ENCODE data around the gene TCF12. TPM values are rescaled to one million over a fixed set of nuclear protein-coding genes. Genes with fewer than 3 reads are reported as not detected.

The TCF12 gene
- total RNA-seq, 1 experiment from 2014 or later: 189 TPM

GRCh38 chr15:56919609-56920366 is 1.3 kb downstream of the TCF12 start:
- Histone ChIP-seq H4K20me1 (ENCODE audit: insufficient read depth, low read depth, low read length) (no peaks in the 10 kb centered on the region), H3K79me2 (ENCODE audit: low read length) (peaks cover 58% of the 10 kb centered on the region), H3K9me2 (replicated peaks; ENCODE audit: insufficient read depth, low read length) (no peaks in the 10 kb centered on the region), H3K27ac (ENCODE audit: low read length) (peak overlapping the region; percentile 64), H3K4me2 (ENCODE audit: low read depth, low read length, poor library complexity, severe bottlenecking) (peak overlapping the region; percentile 82), H3K4me1 (ENCODE audit: low read length) (peaks cover 50% of the 10 kb centered on the region), H3K9ac (ENCODE audit: low read length) (peak overlapping the region; percentile 94), H3K9me3 (ENCODE audit: low read length) (no peaks in the 10 kb centered on the region), H3K36me3 (ENCODE audit: insufficient read depth, low read length) (peaks cover 28% of the 10 kb centered on the region), H3K4me3 (ENCODE audit: low read length) (peak overlapping the region; percentile 87), H3K27me3 (ENCODE audit: low read length) (no peaks in the 10 kb centered on the region), H2AFZ (ENCODE audit: low read length) (no peak overlapping the region)
- peak; percentile 68 for DNase-seq

DNA sequence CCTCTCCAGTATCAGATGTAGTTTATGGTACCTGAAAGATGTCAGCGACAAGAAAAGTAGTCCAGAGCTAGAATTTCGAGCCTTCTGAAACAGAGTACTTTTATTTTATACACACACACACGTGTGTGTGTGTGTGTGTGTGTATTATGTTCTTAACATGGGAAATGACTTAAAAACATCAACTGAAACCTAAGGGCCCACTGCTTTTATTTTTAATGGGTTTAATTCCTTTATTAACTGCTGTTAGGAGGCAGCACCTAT is 1.9 kb downstream of the TCF12 start:
- no peaks in the 10 kb centered on the region for H3K27me3 ChIP-seq (ENCODE audit: low read length)
- H3K79me2 ChIP-seq (ENCODE audit: low read length): peaks cover 61% of the 10 kb centered on the region
- H3K9me3 ChIP-seq (ENCODE audit: low read length): no peaks in the 10 kb centered on the region
- peaks cover 30% of the 10 kb centered on the region for H3K36me3 ChIP-seq (ENCODE audit: insufficient read depth, low read length)
- peaks cover 51% of the 10 kb centered on the region for H3K4me1 ChIP-seq (ENCODE audit: low read length)
- peak overlapping the region; percentile 82 for H3K4me2 ChIP-seq (ENCODE audit: low read depth, low read length, poor library complexity, severe bottlenecking)
- H3K9ac ChIP-seq (ENCODE audit: low read length): peak overlapping the region; percentile 94
- H3K27ac ChIP-seq (ENCODE audit: low read length): peak overlapping the region; percentile 64
- no peaks in the 10 kb centered on the region for H3K9me2 ChIP-seq (replicated peaks; ENCODE audit: insufficient read depth, low read length)
- H2AFZ ChIP-seq (ENCODE audit: low read length): no peak overlapping the region
- no peaks in the 10 kb centered on the region for H4K20me1 ChIP-seq (ENCODE audit: insufficient read depth, low read depth, low read length)
- DNase-seq: peak; percentile 75
- H3K4me3 ChIP-seq (ENCODE audit: low read length): peak overlapping the region; percentile 87

DNA sequence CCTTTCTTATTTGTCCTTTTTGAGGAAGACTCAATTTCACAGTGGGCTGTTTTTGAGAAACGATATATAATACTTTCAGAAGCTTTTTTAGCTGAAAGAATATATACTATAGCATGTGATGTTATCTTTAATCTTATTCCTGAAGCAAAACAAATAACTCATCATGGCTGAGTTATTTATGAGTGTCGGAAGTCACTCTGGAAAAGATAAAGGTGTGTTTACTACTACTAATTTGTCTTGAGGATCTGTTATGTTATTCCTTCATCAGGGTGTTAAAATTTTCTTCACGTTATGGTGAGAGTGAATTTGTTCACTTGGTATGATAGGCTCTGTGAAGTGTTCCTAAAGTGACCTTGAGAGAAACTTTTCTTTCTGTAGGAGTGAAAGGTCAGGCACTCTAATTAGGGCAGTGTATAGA is 4.7 kb downstream of the TCF12 start:
- Histone ChIP-seq H3K4me1 (ENCODE audit: low read length) (peaks cover 68% of the 10 kb centered on the region), H2AFZ (ENCODE audit: low read length) (no peak overlapping the region), H3K9ac (ENCODE audit: low read length) (no peak overlapping the region), H3K36me3 (ENCODE audit: insufficient read depth, low read length) (peaks cover 53% of the 10 kb centered on the region), H3K79me2 (ENCODE audit: low read length) (peaks cover 90% of the 10 kb centered on the region), H3K4me3 (ENCODE audit: low read length) (no peak overlapping the region), H3K27ac (ENCODE audit: low read length) (no peak overlapping the region), H3K4me2 (ENCODE audit: low read depth, low read length, poor library complexity, severe bottlenecking) (peak overlapping the region; percentile 34), H3K27me3 (ENCODE audit: low read length) (no peaks in the 10 kb centered on the region), H3K9me2 (replicated peaks; ENCODE audit: insufficient read depth, low read length) (no peaks in the 10 kb centered on the region), H4K20me1 (ENCODE audit: insufficient read depth, low read depth, low read length) (no peaks in the 10 kb centered on the region), H3K9me3 (ENCODE audit: low read length) (no peaks in the 10 kb centered on the region)
- no peak for DNase-seq

- Histone ChIP-seq H3K9me2 (replicated peaks; ENCODE audit: insufficient read depth, low read length) (no peaks in the 10 kb centered on the region), H4K20me1 (ENCODE audit: insufficient read depth, low read depth, low read length) (no peaks in the 10 kb centered on the region), H3K79me2 (ENCODE audit: low read length) (peaks cover 97% of the 10 kb centered on the region)
These were observed 9.4 kb downstream of the TCF12 start for GRCh38 chr15:56927816-56928215.

GRCh38 chr15:56929399-56929798 is 11.0 kb downstream of the TCF12 start:
- Histone ChIP-seq H3K27me3 (ENCODE audit: low read length) (no peaks in the 10 kb centered on the region), H3K36me3 (ENCODE audit: insufficient read depth, low read length) (peaks cover 69% of the 10 kb centered on the region), H4K20me1 (ENCODE audit: insufficient read depth, low read depth, low read length) (no peaks in the 10 kb centered on the region), H3K4me1 (ENCODE audit: low read length) (peaks cover 68% of the 10 kb centered on the region), H2AFZ (ENCODE audit: low read length) (no peak overlapping the region), H3K4me3 (ENCODE audit: low read length) (no peak overlapping the region), H3K9me3 (ENCODE audit: low read length) (no peaks in the 10 kb centered on the region), H3K4me2 (ENCODE audit: low read depth, low read length, poor library complexity, severe bottlenecking) (no peak overlapping the region), H3K9ac (ENCODE audit: low read length) (no peak overlapping the region), H3K9me2 (replicated peaks; ENCODE audit: insufficient read depth, low read length) (no peaks in the 10 kb centered on the region), H3K79me2 (ENCODE audit: low read length) (peaks cover 96% of the 10 kb centered on the region), H3K27ac (ENCODE audit: low read length) (peak overlapping the region; percentile 29; the same call in 1 of the 2 replicates)
- no peak for DNase-seq

More at GRCh38 chr15:56927816-56928215, 9.4 kb downstream of the TCF12 start:
- Histone ChIP-seq H3K36me3 (ENCODE audit: insufficient read depth, low read length) (peaks cover 75% of the 10 kb centered on the region), H2AFZ (ENCODE audit: low read length) (no peak overlapping the region), H3K9ac (ENCODE audit: low read length) (no peak overlapping the region), H3K27me3 (ENCODE audit: low read length) (no peaks in the 10 kb centered on the region), H3K4me1 (ENCODE audit: low read length) (peaks cover 84% of the 10 kb centered on the region), H3K9me3 (ENCODE audit: low read length) (no peaks in the 10 kb centered on the region), H3K27ac (ENCODE audit: low read length) (no peak overlapping the region), H3K4me2 (ENCODE audit: low read depth, low read length, poor library complexity, severe bottlenecking) (no peak overlapping the region), H3K4me3 (ENCODE audit: low read length) (no peak overlapping the region)
- DNase-seq: no peak

GRCh38 chr15:56929933-56930332 is 11.5 kb downstream of the TCF12 start:
- H2AFZ ChIP-seq (ENCODE audit: low read length): no peak overlapping the region
- H3K4me3 ChIP-seq (ENCODE audit: low read length): no peak overlapping the region
- H3K9me2 ChIP-seq (replicated peaks; ENCODE audit: insufficient read depth, low read length): no peaks in the 10 kb centered on the region
- peaks cover 69% of the 10 kb centered on the region for H3K36me3 ChIP-seq (ENCODE audit: insufficient read depth, low read length)
- no peak overlapping the region for H3K27ac ChIP-seq (ENCODE audit: low read length)
- peaks cover 96% of the 10 kb centered on the region for H3K79me2 ChIP-seq (ENCODE audit: low read length)
- H4K20me1 ChIP-seq (ENCODE audit: insufficient read depth, low read depth, low read length): no peaks in the 10 kb centered on the region
- no peaks in the 10 kb centered on the region for H3K9me3 ChIP-seq (ENCODE audit: low read length)
- H3K9ac ChIP-seq (ENCODE audit: low read length): no peak overlapping the region
- H3K27me3 ChIP-seq (ENCODE audit: low read length): no peaks in the 10 kb centered on the region
- peaks cover 67% of the 10 kb centered on the region for H3K4me1 ChIP-seq (ENCODE audit: low read length)
- DNase-seq: no peak
- no peak overlapping the region for H3K4me2 ChIP-seq (ENCODE audit: low read depth, low read length, poor library complexity, severe bottlenecking)

DNA sequence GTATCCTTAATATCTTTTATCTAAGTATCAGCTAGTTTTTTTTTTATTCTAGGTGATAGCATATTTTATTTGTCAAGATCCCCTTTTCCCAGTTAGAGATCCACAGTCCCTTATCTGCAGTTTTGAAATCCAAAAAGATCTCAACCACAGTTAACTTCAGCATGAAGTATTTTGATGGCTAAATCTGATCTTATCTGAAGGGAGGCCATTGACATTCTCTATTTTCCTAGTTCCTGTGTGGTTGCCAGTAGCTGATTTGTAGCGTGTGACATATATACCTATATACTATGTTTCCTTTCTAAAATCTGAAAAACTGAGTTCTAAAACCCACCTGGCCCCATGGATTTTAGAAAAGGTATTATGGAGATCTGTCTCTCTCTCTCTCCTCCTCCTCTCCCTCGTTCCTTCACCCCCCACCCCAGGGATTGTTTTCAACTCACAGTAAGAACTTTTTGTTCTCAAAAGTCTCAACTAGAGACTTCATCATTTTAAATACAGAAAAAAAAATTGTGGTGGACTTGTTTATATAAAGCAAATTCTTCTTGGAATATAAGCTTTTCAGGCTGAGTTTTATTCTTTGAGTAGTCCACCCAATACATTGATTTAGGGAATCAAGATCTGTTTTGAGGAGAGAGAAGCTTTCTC is 12.3 kb downstream of the TCF12 start:
- H3K79me2 ChIP-seq (ENCODE audit: low read length): peaks cover 98% of the 10 kb centered on the region
- H3K27me3 ChIP-seq (ENCODE audit: low read length): no peaks in the 10 kb centered on the region
- peaks cover 61% of the 10 kb centered on the region for H3K4me1 ChIP-seq (ENCODE audit: low read length)
- no peak overlapping the region for H3K9ac ChIP-seq (ENCODE audit: low read length)
- H2AFZ ChIP-seq (ENCODE audit: low read length): no peak overlapping the region
- peaks cover 62% of the 10 kb centered on the region for H3K36me3 ChIP-seq (ENCODE audit: insufficient read depth, low read length)
- H3K9me3 ChIP-seq (ENCODE audit: low read length): no peaks in the 10 kb centered on the region
- H3K4me2 ChIP-seq (ENCODE audit: low read depth, low read length, poor library complexity, severe bottlenecking): no peak overlapping the region
- H4K20me1 ChIP-seq (ENCODE audit: insufficient read depth, low read depth, low read length): no peaks in the 10 kb centered on the region
- H3K9me2 ChIP-seq (replicated peaks; ENCODE audit: insufficient read depth, low read length): no peaks in the 10 kb centered on the region
- H3K4me3 ChIP-seq (ENCODE audit: low read length): no peak overlapping the region
- DNase-seq: no peak
- H3K27ac ChIP-seq (ENCODE audit: low read length): peak overlapping the region; percentile 48; the same call in 1 of the 2 replicates

- peak overlapping the region; percentile 31 for H3K4me2 ChIP-seq (ENCODE audit: low read depth, low read length, poor library complexity, severe bottlenecking)
- H3K27ac ChIP-seq (ENCODE audit: low read length): peak overlapping the region; percentile 48
- no peak for DNase-seq
- no peaks in the 10 kb centered on the region for H4K20me1 ChIP-seq (ENCODE audit: insufficient read depth, low read depth, low read length)
- H3K9ac ChIP-seq (ENCODE audit: low read length): no peak overlapping the region
- no peak overlapping the region for H2AFZ ChIP-seq (ENCODE audit: low read length)
- H3K9me3 ChIP-seq (ENCODE audit: low read length): no peaks in the 10 kb centered on the region
- 0 out of 2 replicates have a peak overlapping the region, but pooled peaks have one; percentile 5 for H3K4me3 ChIP-seq (ENCODE audit: low read length)
- no peaks in the 10 kb centered on the region for H3K9me2 ChIP-seq (replicated peaks; ENCODE audit: insufficient read depth, low read length)
- no peaks in the 10 kb centered on the region for H3K27me3 ChIP-seq (ENCODE audit: low read length)
- H3K4me1 ChIP-seq (ENCODE audit: low read length): peaks cover 50% of the 10 kb centered on the region
- peaks cover 98% of the 10 kb centered on the region for H3K79me2 ChIP-seq (ENCODE audit: low read length)
- peaks cover 55% of the 10 kb centered on the region for H3K36me3 ChIP-seq (ENCODE audit: insufficient read depth, low read length)
These were observed 13.4 kb downstream of the TCF12 start for GRCh38 chr15:56931639-56932508.
